ENCODE data around the gene SLC9A2.

Gene SLC9A2

GRCh38 chr2:102755284-102755683 lies 135.9 kb downstream of the SLC9A2 start:
- H3K36me3 ChIP-seq (ENCODE audit: control insufficient read depth in 4 of 4, insufficient read depth in 4 of 4, low read length in 3 of 4) = peaks cover 0 to 3% (median 0%) of the 10 kb centered on the region in 4 experiments
- H3K9me3 ChIP-seq (ENCODE audit: control extremely low read depth in 1 of 5, control insufficient read depth in 4 of 5, insufficient read depth in 2 of 5, low read depth in 1 of 5, low read length in 4 of 5) = peaks cover 0 to 3% (median 0%) of the 10 kb centered on the region in 5 experiments
- no peak overlapping the region for H3K27ac ChIP-seq (ENCODE audit: insufficient read depth in 1 of 2, low read depth in 1 of 2, low read length in 2 of 2, poor library complexity in 1 of 2, severe bottlenecking in 2 of 2)
- H3K4me1 ChIP-seq (ENCODE audit: control extremely low read depth in 1 of 4, control insufficient read depth in 4 of 4, insufficient read depth in 4 of 4, low read length in 3 of 4) = peaks cover 0 to 7% (median 2%) of the 10 kb centered on the region in 4 experiments
- ChIA-PET CTCF (interaction anchor here (0.9 to 5.8 kb wide), 4 partner anchors 10 to 49 kb away, joined by 3 to 38 read pairs (median 18); a partner anchor contains a TSS), POLR2A (no interaction called here)
- no peaks in the 10 kb centered on the region for H3K27me3 ChIP-seq (replicated peaks in 2 of 5; ENCODE audit: control insufficient read depth in 4 of 5, insufficient read depth in 5 of 5, low read length in 4 of 5)
- WGBS (ENCODE audit: insufficient coverage) = 89% methylated on average over 4 of the region's 4 CpGs
- H3K4me3 ChIP-seq (ENCODE audit: control insufficient read depth in 1 of 7, extremely low read depth in 1 of 7, insufficient read depth in 4 of 7, low read depth in 2 of 7, low read length in 6 of 7) = no peak overlapping the region
- DNase-seq = no peak

DNA sequence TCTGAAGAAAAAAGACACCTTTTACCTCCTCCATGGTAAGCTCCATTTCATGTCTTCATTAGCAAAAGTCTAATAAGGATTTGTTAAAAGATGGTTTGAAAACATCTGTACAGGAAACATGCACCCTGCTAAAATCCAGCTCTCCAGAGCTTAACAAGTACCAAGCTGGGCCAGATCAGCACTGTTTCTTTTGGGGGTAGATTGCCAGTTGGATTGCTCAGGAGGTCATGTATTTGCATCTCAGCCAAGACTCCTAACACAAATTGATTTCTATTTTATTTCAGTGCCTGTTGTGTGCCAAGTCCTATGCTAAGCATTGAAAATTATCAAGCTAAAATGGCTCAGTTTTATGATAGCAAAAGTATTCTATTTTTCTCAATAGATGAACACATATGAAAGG lies 139.1 kb downstream of the SLC9A2 start:
- CTCF ChIA-PET = no interaction called here
- POLR2A ChIA-PET = no interaction called here

More for the DNA sequence above, 139.1 kb downstream of the SLC9A2 start:
- H3K9me3 ChIP-seq (ENCODE audit: control extremely low read depth in 1 of 5, control insufficient read depth in 4 of 5, insufficient read depth in 2 of 5, low read depth in 1 of 5, low read length in 4 of 5) = peaks cover 0 to 3% (median 0%) of the 10 kb centered on the region in 5 experiments
- no peak overlapping the region for H3K27ac ChIP-seq (ENCODE audit: insufficient read depth in 1 of 2, low read depth in 1 of 2, low read length in 2 of 2, poor library complexity in 1 of 2, severe bottlenecking in 2 of 2)
- no peaks in the 10 kb centered on the region for H3K4me1 ChIP-seq (ENCODE audit: control extremely low read depth in 1 of 4, control insufficient read depth in 4 of 4, insufficient read depth in 4 of 4, low read length in 3 of 4)
- H3K4me3 ChIP-seq (ENCODE audit: control insufficient read depth in 1 of 7, extremely low read depth in 1 of 7, insufficient read depth in 4 of 7, low read depth in 2 of 7, low read length in 6 of 7) = no peak overlapping the region
- no peaks in the 10 kb centered on the region for H3K27me3 ChIP-seq (replicated peaks in 2 of 5; ENCODE audit: control insufficient read depth in 4 of 5, insufficient read depth in 5 of 5, low read length in 4 of 5)
- no peak for DNase-seq
- peaks cover 0 to 3% (median 1%) of the 10 kb centered on the region in 4 experiments for H3K36me3 ChIP-seq (ENCODE audit: control insufficient read depth in 4 of 4, insufficient read depth in 4 of 4, low read length in 3 of 4)
